Natural killer cell (primary cell): ENCODE results near the gene AGPAT3. TPM values are rescaled to one million over a fixed set of nuclear protein-coding genes. Genes with fewer than 3 reads are reported as not detected.

Experiments
- ATAC-seq, 3 donors: fragments of 150-1000 bp in 2 of 3; fragments of 200-7000 bp in 1 of 3; cut with Tn5 transposase; 1 replicate in 1 of 3; 2 replicates in 2 of 3; pipeline ENCODE4 v1.10.0; 2021; ENCODE audit warnings: mild to moderate bottlenecking in 2 of 3, moderate library complexity in 2 of 3
- DNase-seq, 2 donors: peaks; one replicate each; pipeline versions ENCODE4 v3.0.0 to v3.0.0-alpha.2; 2013 to 2021; ENCODE audit warnings: mixed read lengths in 1 of 2
- H3K27ac ChIP-seq: one replicate; pipeline ENCODE4 v1.5.1; 2013; ENCODE audit warnings: mild to moderate bottlenecking, low read length
- H3K27me3 ChIP-seq: one replicate; pipeline ENCODE4 v1.6.1; 2013; ENCODE audit warnings: low read length; ENCODE audit not compliant: control insufficient read depth, insufficient read depth
- H3K36me3 ChIP-seq: one replicate; pipeline ENCODE4 v1.6.1; 2013; ENCODE audit warnings: low read length; ENCODE audit not compliant: control insufficient read depth, insufficient read depth
- H3K4me1 ChIP-seq: one replicate; pipeline ENCODE4 v1.6.1; 2013; ENCODE audit warnings: low read length; ENCODE audit not compliant: control insufficient read depth, insufficient read depth
- H3K4me3 ChIP-seq: one replicate; pipeline ENCODE4 v1.5.1; 2013; ENCODE audit warnings: low read length
- H3K9me3 ChIP-seq: one replicate; pipeline ENCODE4 v1.6.1; 2013; ENCODE audit warnings: low read length; ENCODE audit not compliant: control insufficient read depth, insufficient read depth
- H3K27ac Mint-ChIP-seq, 2 donors: one replicate each; pipeline ENCODE4 v1.8.0; 2022; ENCODE audit warnings: mild to moderate bottlenecking in 2 of 2, mixed read lengths in 2 of 2, moderate library complexity in 1 of 2
- H3K27me3 Mint-ChIP-seq, 2 donors: one replicate each; pipeline ENCODE4 v1.8.0; 2022; ENCODE audit warnings: low read depth in 2 of 2, mixed read lengths in 2 of 2
- H3K36me3 Mint-ChIP-seq: one replicate; pipeline ENCODE4 v1.8.0; 2022; ENCODE audit warnings: mixed read lengths
- H3K4me1 Mint-ChIP-seq, 2 donors: one replicate each; pipeline ENCODE4 v1.8.0; 2022; ENCODE audit warnings: mixed read lengths in 2 of 2
- H3K4me3 Mint-ChIP-seq: one replicate; pipeline ENCODE4 v1.8.0; 2022; ENCODE audit warnings: mild to moderate bottlenecking, moderate library complexity, mixed read lengths
- H3K9me3 Mint-ChIP-seq, 2 donors: one replicate each; pipeline ENCODE4 v1.8.0; 2022; ENCODE audit warnings: mixed read lengths in 2 of 2
- CTCF ChIP-seq: fragments of 200-600 bp; IDR thresholded peaks from one replicate; pipeline ENCODE4 v1.8.0; 2022; ENCODE audit warnings: antibody characterized with exemption
- WGBS: methylation state at CpG from one replicate; pipeline ENCODE4 v1.1.7; 2013; ENCODE audit warnings: missing lambda C conversion rate; ENCODE audit not compliant: insufficient coverage; 5-methylcytosine and 5-hydroxymethylcytosine counted together
- intact Hi-C: fragments of 100-400 bp; cut with micrococcal nuclease; formaldehyde crosslinking; loops from one replicate; pipeline ENCODE4 v1.14.2; 2022
- total RNA-seq, 4 donors: library from RNA; stranded (reverse); fragments of 120-200 nt in 1 of 4; gene quantifications; one replicate each; pipeline versions ENCODE4 v1.2.3 to v1.2.4, GENCODE V29; 2013 to 2022

Gene AGPAT3
- total RNA-seq, 3 donors from 2014 or later (not counting 1 experiment from before 2014, with no cell fraction given): 39.5 to 45.7 (median 42.3) TPM

GRCh38 chr21:43954896-43955295 lies 89.9 kb downstream of the AGPAT3 start:
- Mint-ChIP-seq H3K36me3 (no peaks in the 10 kb centered on the region), H3K9me3 (no peaks in the 10 kb centered on the region), H3K4me1 (peaks cover 6 to 10% of the 10 kb centered on the region in 2 donors), H3K27me3 (no peaks in the 10 kb centered on the region), H3K27ac (no peak overlapping the region), H3K4me3 (no peak overlapping the region)
- no peaks in the 10 kb centered on the region for H3K36me3 ChIP-seq
- ATAC-seq (no peak), DNase-seq (no peak)
- no peaks in the 10 kb centered on the region for H3K27me3 ChIP-seq
- no peak for TF ChIP-seq CTCF
- peaks cover 12% of the 10 kb centered on the region for H3K4me1 ChIP-seq
- no peak overlapping the region for H3K27ac ChIP-seq
- H3K9me3 ChIP-seq: peaks cover 15% of the 10 kb centered on the region
- 97% methylated on average over 19 of the region's 19 CpGs for WGBS
- intact Hi-C loops: no loop called here
- H3K4me3 ChIP-seq: no peak overlapping the region

GRCh38 chr21:43956019-43956669 lies 91.1 kb downstream of the AGPAT3 start:
- no peaks in the 10 kb centered on the region for H3K36me3 Mint-ChIP-seq
- WGBS: 95% methylated on average over 11 of the region's 11 CpGs
- peaks cover 0 to 6% of the 10 kb centered on the region in 2 donors for H3K4me1 Mint-ChIP-seq
- H3K27me3 Mint-ChIP-seq: no peaks in the 10 kb centered on the region
- DNase-seq: no peak
- H3K9me3 Mint-ChIP-seq: no peaks in the 10 kb centered on the region
- no peak for TF ChIP-seq CTCF
- Histone ChIP-seq H3K4me3 (no peak overlapping the region), H3K36me3 (no peaks in the 10 kb centered on the region), H3K9me3 (peaks cover 15% of the 10 kb centered on the region), H3K4me1 (peaks cover 12% of the 10 kb centered on the region), H3K27me3 (no peaks in the 10 kb centered on the region), H3K27ac (no peak overlapping the region)
- no peak overlapping the region for H3K27ac Mint-ChIP-seq
- intact Hi-C loops: no loop called here
- ATAC-seq: no peak
- H3K4me3 Mint-ChIP-seq: no peak overlapping the region

GRCh38 chr21:43956670-43957035 lies 91.6 kb downstream of the AGPAT3 start:
- H3K4me3 ChIP-seq: no peak overlapping the region
- DNase-seq (no peak), ATAC-seq (no peak)
- no peak overlapping the region for H3K27ac Mint-ChIP-seq
- no peaks in the 10 kb centered on the region for H3K9me3 Mint-ChIP-seq
- H3K4me1 ChIP-seq: peaks cover 12% of the 10 kb centered on the region
- H3K27me3 ChIP-seq: no peaks in the 10 kb centered on the region
- H3K27ac ChIP-seq: no peak overlapping the region
- no peak overlapping the region for H3K4me3 Mint-ChIP-seq
- H3K36me3 Mint-ChIP-seq: no peaks in the 10 kb centered on the region
- TF ChIP-seq CTCF: no peak
- peaks cover 0 to 4% of the 10 kb centered on the region in 2 donors for H3K4me1 Mint-ChIP-seq
- WGBS: 96% methylated on average over 6 of the region's 6 CpGs
- intact Hi-C loops: no loop called here
- H3K27me3 Mint-ChIP-seq: no peaks in the 10 kb centered on the region
- no peaks in the 10 kb centered on the region for H3K36me3 ChIP-seq
- H3K9me3 ChIP-seq: peaks cover 15% of the 10 kb centered on the region

GRCh38 chr21:43957128-43957571 lies 92.1 kb downstream of the AGPAT3 start:
- ATAC-seq (no peak), DNase-seq (no peak)
- Histone ChIP-seq H3K27ac (no peak overlapping the region), H3K27me3 (no peaks in the 10 kb centered on the region), H3K36me3 (no peaks in the 10 kb centered on the region), H3K4me1 (peaks cover 12% of the 10 kb centered on the region), H3K9me3 (peaks cover 15% of the 10 kb centered on the region), H3K4me3 (no peak overlapping the region)
- H3K4me1 Mint-ChIP-seq: no peaks in the 10 kb centered on the region
- H3K4me3 Mint-ChIP-seq: no peak overlapping the region
- WGBS: 80% methylated on average over 17 of the region's 17 CpGs
- no peaks in the 10 kb centered on the region for H3K9me3 Mint-ChIP-seq
- H3K27me3 Mint-ChIP-seq: no peaks in the 10 kb centered on the region
- no peaks in the 10 kb centered on the region for H3K36me3 Mint-ChIP-seq
- no peak for TF ChIP-seq CTCF
- no peak overlapping the region for H3K27ac Mint-ChIP-seq
- intact Hi-C loops: no loop called here
